GM18519 (cell line): ENCODE measurements around the gene STK39.

Experiments
- ATAC-seq: cut with Tn5 transposase; IDR thresholded peaks from one replicate; pipeline ENCODE4 v1.9.1; 2021; ENCODE audit warnings: mild to moderate bottlenecking, moderate library complexity; ENCODE audit not compliant: unreplicated experiment, low FRiP score

Gene STK39

DNA sequence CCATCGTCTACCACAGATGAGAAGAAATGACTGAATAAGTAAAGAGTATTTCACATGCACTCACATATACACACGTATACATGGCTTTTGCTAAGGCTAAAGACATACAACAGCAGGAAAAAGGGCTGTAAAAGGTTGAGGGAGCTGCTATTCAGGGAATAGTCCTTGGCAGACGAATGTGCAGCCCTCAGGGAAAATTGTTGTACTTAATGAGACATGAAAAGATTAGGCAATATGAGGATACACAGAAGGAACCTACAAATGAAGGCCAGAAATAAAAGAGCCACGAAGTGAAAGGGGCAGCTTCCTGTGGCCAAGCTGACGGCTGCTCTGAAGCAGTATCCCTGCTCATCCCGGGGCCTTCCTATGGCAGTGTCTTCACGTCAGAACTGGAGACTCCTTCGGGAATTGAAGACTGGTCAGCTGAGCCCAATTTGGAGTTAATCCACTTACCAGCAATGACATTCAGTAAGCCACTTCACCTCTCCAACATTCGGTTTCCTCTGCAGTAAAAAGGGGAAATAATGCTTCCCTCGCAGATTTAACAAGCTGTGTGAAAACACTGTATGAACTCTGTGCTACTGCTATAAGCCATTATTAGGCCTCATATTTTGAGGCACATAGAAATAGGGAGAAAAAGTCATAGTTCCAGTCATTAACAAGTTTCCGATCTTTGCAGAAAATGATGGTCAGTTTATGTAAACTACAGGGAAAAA lies 221.8 kb downstream of the STK39 start:
- no peak for ATAC-seq

DNA sequence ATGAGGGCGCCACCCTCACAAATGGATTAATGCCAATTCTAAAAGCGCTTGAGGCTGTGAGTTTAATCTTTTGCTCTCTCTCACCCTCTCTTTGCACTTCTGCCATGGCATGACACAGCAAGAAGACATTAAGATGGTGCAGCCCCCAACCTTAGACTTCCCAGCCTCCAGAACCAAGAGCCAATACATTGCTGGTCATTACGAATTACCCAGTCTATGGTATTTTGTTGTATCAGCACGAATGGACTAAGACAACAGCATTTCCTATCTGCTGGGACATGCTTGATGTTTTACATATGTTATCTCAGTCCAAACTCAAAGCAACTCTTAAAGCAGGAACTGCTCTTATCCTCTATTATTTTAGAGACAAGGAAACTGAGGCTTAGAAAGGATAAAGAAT lies 222.9 kb downstream of the STK39 start:
- no peak for ATAC-seq

DNA sequence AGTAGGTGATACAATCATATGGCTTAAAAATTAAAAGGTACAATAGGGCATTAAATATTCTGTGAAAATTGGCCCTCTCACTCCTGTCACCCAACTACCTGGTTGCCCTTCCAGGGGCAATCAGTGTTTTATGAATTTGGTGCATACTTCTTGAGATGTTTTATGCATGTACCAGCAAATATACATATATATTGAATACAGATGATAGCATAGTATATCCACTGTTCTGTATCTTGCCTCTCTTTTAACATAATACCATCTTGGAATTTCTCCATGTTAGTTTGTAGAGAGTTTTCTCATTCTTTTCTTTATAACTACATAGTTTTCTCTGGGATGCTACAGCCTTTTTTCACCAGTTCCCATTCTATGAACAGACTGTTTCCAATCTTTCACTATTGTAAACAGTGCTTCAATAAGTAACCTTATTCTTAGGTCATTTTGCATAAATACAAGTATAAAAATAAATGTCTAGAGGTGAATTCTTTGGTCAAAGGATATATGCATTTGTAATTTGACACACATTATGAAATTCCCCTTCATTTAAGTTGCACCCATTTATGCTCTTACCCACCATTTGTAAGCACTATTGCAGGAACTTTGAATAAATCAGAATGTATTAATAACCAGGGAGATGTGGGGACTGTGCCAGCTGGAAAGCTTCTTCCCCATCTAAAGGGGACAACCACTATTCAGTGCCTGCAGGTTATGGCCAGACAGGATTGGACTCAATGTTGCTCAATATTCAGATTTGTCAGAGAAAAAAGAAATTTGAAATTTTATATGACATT lies 225.4 kb downstream of the STK39 start:
- no peak for ATAC-seq

DNA sequence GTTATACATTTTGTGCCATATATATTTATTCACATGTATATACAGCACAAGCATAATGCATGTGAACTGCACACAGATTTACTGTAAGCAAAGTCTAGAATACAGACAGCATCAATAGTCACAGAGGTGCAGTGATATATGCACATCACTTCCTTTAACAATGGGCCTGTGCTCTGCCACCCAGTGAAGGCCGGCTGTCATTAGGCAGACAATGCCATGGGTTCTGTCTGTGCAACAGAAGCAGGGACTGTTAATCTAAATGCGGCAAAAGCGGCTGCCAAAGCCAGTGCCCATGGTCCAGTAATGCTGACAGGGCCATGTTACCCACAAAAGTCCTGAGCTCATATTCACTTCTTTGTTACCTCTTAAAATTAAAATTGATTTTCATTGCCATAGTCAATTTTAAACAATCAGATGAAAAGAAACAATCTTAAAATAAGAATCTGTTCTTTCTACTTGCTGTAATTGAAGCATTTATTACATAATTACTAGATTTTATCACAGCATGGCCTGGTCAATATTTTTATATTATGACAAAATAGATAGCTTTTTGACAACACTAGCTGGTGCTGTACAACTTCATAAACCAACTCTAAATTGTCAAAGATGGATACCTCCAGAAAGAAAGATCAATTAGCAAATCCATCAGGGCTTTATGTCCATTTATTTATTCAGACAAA lies 232.0 kb downstream of the STK39 start:
- no peak for ATAC-seq

DNA sequence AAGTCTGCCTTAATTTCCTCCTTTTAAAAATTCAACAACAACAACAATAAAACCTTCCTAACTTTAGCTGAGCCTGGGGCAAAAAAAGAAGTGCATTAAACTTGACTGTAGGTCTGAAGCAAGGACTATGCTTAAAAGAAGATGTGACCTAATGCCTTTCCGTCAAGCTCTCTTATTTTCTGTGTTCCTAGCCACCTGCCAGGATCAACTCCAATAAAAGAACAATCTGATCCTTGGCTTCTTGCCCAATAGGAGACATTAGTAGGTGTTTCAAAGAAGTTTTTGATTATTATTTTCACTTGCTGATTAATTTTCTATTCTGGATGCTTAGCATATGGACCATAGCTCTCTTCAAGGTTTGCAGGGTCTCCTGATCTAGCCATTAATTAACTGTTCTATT lies 237.5 kb downstream of the STK39 start:
- no peak for ATAC-seq

DNA sequence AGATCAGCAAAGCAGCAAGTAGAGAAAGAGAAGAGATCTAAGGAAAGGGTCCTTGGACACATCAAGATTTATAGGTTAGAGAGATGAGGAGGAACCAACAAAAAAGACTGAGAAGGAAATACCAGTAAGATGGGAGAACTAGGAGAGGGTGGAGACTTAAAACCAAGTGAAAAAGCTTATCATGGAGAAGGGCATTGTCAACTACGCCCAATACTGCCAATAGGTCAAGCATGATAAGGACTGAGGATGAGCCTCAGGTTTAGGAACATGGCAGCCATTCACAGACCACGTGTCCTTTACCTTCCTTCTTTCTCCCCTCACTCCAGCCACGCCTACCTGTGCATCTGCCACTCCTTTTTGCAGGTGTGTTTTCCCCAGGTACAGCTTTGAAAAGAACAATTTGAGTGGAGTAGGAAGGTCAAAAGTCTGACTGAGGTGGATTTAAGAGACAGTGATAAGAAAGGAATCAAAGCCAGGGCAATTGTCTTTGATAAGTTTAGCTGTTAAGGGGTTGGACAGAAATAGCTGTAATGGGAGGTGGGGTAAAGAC lies 238.7 kb downstream of the STK39 start:
- ATAC-seq = no peak

DNA sequence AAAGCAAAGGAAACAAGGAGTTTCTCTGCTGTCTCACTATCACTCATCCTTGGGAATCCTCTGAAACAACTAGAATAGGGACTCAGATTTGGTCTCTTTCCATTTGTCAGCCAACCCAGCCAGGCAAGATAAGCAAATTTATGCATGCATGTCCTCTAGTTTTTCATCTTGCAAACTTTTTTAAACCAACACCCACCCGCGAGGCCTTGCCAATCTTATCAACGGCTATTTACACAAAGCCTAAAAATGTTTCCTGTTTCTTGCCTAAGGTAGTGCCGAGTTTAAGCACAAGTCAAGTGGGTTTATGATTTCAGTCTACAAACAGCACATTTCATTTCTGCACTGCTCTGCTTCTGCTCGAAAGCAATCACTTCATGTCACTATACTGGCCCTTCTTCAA lies 240.9 kb downstream of the STK39 start:
- ATAC-seq = no peak

DNA sequence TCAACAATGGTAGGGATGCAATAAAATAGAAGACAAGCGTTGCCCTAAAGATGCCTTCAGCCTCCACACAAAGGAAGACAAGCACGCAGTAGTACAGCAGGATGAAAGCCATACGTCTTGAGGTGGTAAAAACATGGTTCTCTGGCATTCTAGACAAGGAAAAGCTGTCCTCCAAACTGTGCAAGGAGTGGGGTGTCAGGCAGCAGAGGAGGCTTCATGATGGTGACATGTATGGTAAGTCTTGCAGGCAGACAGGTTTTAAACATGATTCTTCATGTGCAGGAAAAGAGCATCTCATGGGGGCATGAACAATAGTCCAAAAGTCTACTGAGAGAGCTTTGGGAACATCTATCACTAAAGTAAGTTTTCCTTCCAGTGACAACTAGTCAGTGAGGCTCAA lies 241.8 kb downstream of the STK39 start:
- ATAC-seq = no peak

DNA sequence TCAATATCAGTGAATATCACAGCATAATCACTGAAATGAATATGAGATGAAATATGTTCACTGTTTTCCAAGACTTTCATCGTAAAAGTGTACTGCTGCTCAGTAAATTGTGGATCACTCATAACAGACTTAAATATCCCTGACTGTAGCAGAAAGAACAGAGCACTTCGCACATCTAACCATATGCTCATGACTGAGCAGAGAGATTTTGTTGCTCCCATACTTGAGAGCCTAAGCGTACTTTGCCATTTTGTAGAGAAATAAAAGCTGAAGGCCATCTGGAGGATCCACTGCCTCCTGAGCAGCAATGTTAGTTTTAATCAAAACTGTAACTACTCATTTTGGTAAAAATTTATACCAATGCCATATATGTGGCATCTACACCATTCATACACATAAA lies 243.5 kb downstream of the STK39 start:
- ATAC-seq = no peak

DNA sequence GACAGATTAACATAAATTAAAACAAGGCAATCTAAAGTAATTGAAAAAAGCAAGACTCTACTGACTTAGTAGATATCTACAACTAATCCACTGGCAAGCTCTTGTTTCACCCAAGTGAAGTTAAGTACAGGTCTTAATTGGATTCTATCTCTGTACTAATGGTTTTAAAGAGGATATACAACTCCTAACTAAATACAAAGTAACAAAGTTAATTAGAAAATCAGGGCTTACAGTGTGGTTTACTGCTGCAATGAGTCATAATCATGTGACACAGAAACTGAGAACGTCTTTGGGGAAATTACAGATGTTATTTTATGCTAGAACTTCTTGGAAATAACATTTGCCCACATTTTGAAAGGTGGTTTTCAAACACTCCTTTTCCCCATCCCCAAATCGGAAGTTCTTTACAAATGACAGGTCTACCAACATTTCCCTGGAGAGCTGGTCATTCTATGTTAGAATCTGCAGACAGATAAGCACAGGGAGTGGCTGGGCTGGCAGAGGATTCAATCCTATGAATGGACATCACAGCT lies 245.3 kb downstream of the STK39 start:
- ATAC-seq = peak; percentile 79

DNA sequence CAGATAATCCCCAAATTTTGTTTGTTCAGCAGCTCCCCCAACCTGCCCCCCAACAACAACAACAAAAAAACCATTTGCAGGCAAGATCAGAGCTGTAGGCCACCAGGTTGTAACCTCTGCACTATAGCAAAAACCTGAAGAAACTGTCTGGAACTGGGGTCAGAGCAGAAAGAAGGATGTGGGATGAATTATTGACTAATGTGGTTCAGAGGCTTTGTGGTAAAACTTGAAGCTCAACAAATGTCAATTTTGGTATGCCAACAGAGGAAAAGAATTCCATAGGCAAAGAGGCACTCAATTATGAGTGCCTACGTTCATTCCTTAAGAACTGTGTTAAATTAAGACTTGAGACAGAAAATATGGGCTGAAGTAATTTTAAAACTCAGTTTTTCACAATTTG lies 255.1 kb downstream of the STK39 start:
- ATAC-seq = no peak

DNA sequence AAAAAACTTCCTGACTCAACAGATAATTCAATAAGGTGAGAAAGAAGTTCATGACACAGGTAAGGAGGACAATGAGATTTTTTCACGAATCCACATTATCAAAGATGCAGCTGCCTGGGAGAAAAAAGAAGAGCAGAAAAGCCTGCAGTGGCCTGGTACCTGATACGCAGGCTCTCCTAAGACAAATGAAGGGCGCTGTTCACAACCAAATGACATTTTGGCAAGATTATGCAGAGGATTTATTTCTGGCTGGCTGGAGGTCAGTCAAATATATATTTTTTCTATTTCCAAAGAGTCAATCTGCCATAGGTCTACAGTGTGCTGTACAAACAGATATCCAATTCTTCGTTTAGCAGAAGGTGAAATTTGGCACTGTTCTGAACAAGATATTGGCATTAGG lies 257.3 kb downstream of the STK39 start:
- ATAC-seq = no peak

DNA sequence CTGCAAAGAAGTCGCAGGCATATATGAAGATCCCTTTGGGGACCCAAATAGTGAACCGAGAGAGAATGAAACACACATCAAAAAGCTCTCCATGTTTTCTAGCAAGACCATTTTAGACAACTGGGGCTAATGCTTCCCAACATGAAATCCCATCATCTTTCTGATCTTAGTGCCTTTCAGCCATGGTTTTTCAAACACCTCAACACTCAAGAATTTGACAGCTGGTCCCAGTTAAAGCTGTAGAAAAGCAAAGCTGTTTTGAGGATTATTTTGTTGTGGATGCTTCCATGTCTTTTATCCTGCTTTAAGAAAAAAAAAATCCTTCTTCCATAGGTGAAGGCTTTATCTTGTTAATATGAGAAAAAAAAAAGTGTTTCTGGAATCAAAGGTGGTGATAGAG lies 259.1 kb downstream of the STK39 start:
- no peak for ATAC-seq

DNA sequence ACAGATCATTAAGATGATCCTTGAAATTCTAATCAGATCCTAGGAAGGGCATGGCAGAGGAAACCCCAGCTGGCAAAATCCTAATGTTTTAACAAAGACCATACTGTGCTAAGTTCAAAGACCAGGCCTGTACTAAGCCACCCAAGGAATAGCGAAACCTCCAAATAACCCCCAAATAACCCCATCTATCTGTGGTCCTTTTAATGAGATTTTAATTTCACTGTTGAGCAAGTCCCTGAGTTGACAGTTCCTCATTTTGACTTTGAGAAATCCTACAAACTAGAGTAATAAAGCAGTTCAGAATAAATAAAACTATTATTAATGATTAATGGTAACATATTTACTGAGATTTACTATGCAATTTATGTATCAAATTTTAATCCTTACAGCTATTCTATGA lies 259.8 kb downstream of the STK39 start:
- ATAC-seq = no peak

DNA sequence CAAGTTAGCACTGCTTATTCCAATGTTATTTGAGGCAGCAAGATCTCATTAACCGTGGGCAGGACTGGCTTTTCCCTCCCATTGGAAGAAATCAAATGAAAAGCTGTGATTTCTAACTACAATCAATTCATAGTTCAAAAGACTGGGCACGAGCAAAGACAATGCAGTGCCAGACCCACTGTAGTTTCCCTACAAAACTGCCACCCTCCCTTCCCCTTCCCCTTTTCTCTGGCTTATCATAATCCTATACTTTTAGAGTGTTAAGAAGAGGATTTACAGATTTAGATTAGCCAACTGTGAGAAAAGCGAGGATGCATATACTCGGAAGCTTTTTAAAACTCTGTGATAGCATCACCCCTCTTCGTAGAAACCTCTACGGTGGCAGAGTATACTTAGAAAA lies 260.4 kb downstream of the STK39 start:
- no peak for ATAC-seq

DNA sequence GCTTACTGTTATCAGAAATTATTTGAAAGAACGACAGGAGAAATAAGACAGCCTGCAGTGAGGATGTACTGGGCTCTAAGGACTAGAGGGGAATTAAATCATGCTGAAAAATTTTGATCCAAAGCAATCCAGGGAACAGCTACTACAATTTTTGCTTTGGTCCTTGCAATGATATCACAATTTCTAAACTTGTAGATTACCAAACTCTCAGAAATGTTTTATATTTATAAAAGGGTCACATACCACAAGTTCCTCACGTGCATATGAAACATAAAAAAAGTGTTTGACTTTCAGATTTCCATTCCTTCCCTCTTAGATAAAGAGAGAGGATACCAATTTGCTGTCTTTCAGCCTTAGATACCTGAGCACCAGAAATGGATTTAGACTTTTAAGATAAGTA lies 261.2 kb downstream of the STK39 start:
- ATAC-seq = no peak

DNA sequence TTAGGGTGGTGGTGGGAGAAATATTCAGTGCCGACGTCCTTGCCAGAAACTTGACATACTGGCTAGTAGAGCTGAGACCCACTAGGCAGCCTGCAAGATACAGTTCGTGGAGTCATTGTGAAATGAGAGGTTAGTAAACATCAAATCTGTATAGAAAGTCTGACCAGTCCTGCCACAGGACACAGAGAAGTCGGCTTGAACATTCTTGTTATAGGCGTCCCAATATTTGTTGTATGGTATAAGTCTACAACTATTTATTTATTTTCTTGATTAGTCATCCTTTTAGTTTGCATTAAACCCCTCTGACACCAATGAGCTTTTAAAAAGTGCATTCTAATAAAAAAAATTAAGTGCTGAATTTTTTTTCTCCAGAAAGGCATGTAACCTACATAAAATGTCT lies 265.4 kb downstream of the STK39 start:
- ATAC-seq = no peak

DNA sequence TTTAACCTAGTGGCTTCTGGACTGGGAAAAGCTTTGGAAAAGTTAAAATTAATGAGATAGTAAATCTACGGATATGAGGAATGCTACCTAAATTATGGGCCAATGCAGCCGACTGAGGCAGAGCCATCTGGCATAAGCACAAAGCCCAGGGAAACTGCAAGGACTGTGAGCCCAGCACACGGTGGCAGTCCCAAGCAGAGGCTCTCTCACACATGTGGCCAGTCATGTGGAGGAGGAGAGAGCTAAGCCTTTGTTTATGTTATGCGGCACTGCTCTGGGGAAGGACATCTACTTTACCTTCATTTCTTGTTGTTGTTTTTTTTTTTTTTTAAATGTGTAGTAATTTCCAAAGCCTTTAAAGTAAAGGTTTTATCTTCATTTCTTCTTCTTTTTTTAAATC lies 267.0 kb downstream of the STK39 start:
- ATAC-seq = no peak

DNA sequence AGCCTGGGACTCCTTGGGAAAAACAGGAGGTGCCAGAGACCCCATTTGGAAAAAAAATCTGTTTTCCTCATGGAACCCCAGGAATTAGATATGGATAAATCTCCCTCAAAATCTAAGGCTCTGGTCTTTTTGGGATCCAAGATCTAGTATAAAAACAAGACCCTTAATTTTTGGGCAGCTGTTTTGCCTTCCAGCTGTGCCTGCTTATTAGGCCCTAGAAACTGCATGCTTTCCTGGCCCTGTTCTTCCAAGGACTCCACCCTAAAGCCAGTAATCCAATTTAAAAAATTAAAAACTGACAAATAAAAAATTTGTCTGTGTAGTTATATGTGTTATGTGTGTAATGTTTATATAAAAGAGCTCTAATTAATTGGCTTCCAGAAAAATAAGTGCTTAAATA lies 274.6 kb downstream of the STK39 start:
- ATAC-seq = no peak

DNA sequence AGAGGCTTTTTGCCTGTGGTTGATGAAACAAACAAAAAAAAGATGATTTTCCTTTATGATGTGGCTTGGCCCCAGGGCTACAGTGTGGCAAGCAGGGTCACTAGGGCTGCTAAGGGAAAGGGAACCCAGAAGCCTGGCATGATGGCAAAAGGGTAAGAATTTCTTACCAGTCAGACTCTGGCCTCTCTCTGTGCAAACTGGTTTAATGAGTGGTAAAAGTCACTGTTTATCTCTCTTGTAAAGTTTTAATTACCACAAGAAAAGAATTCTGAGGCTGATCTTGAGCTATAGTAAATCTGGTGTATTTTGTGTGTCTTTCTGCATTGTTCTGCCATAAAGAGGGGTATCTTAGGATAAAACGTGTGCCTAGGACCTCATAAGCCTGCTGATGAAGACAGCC lies 275.4 kb downstream of the STK39 start:
- no peak for ATAC-seq
